CD14-positive monocyte (primary cell): ENCODE results near the gene EMID1. TPM values are rescaled to one million over a fixed set of nuclear protein-coding genes. Genes with fewer than 3 reads are reported as not detected.

Source experiments
- DNase-seq, 3 donors: peaks; one replicate each; pipeline ENCODE4 v3.0.0-alpha.2; 2011 to 2022
- H2AFZ ChIP-seq: 2 replicates; pipeline ENCODE4 v1.6.0; 2012; ENCODE audit warnings: mild to moderate bottlenecking, low read depth, low read length, inconsistent platforms; ENCODE audit not compliant: insufficient read depth, poor library complexity, severe bottlenecking
- H3K27ac ChIP-seq, 2 donors: 1 replicate in 1 of 2; 2 replicates in 1 of 2; pipeline ENCODE4 v1.5.1; 2012 to 2013; ENCODE audit warnings: low read length in 2 of 2, control low read depth in 1 of 2, inconsistent platforms in 1 of 2, low read depth in 1 of 2, mild to moderate bottlenecking in 1 of 2
- H3K27me3 ChIP-seq, 2 donors: one replicate each; pipeline versions ENCODE4 v1.6.0 to v1.6.1; 2011 to 2013; ENCODE audit warnings: low read length in 2 of 2; ENCODE audit not compliant: control insufficient read depth in 2 of 2, insufficient read depth in 2 of 2
- H3K36me3 ChIP-seq, 2 donors: replicated peaks in 1 of 2; 1 replicate in 1 of 2; 2 replicates in 1 of 2; pipeline versions ENCODE4 v1.5.1 to v1.6.1; 2012 to 2013; ENCODE audit warnings: low read length in 2 of 2, control low read depth in 1 of 2, inconsistent platforms in 1 of 2, mild to moderate bottlenecking in 1 of 2; ENCODE audit not compliant: insufficient read depth in 2 of 2, control insufficient read depth in 1 of 2
- H3K4me1 ChIP-seq, 2 donors: 1 replicate in 1 of 2; 2 replicates in 1 of 2; pipeline versions ENCODE4 v1.5.1 to v1.6.1; 2012 to 2013; ENCODE audit warnings: low read length in 2 of 2, control low read depth in 1 of 2, inconsistent platforms in 1 of 2, mild to moderate bottlenecking in 1 of 2, moderate library complexity in 1 of 2; ENCODE audit not compliant: insufficient read depth in 2 of 2, control insufficient read depth in 1 of 2
- H3K4me2 ChIP-seq: replicated peaks from 2 replicates; pipeline ENCODE3; 2012; ENCODE audit warnings: low read length, moderate library complexity, mild to moderate bottlenecking; ENCODE audit not compliant: poor library complexity, severe bottlenecking; ENCODE audit errors: extremely low read depth
- H3K4me3 ChIP-seq, 3 experiments: fragments of 200-600 bp in 1 of 3; sonication (generic) in 1 of 3; replicated peaks in 1 of 3; 1 replicate in 2 of 3; 2 replicates in 1 of 3; pipeline ENCODE4 v1.5.1; 2011 to 2013; ENCODE audit warnings: low read length in 3 of 3, mild to moderate bottlenecking in 3 of 3, control low read depth in 2 of 3, low read depth in 2 of 3, inconsistent platforms in 1 of 3, moderate library complexity in 1 of 3
- H3K79me2 ChIP-seq: 2 replicates; pipeline ENCODE4 v1.6.0; 2012; ENCODE audit warnings: mild to moderate bottlenecking, control low read depth, inconsistent platforms, low read length, moderate library complexity; ENCODE audit not compliant: insufficient read depth
- H3K9ac ChIP-seq: 2 replicates; pipeline ENCODE4 v1.6.0; 2017; ENCODE audit warnings: low read length, mild to moderate bottlenecking; ENCODE audit not compliant: insufficient read depth, poor library complexity, severe bottlenecking
- H3K9me3 ChIP-seq, 2 donors: replicated peaks in 1 of 2; 1 replicate in 1 of 2; 2 replicates in 1 of 2; pipeline versions ENCODE4 v1.5.1 to v1.6.1; 2012 to 2013; ENCODE audit warnings: low read length in 2 of 2, control low read depth in 1 of 2; ENCODE audit not compliant: control insufficient read depth in 1 of 2, insufficient read depth in 1 of 2
- H4K20me1 ChIP-seq: 2 replicates; pipeline ENCODE4 v1.6.0; 2012; ENCODE audit warnings: mild to moderate bottlenecking, low read length, control low read depth, moderate library complexity; ENCODE audit not compliant: insufficient read depth
- H3K27ac Mint-ChIP-seq, 7 donors: one replicate each; pipeline ENCODE4 v1.8.0; 2020; ENCODE audit warnings: mild to moderate bottlenecking in 7 of 7, mixed read lengths in 7 of 7, moderate library complexity in 6 of 7, inconsistent platforms in 2 of 7
- H3K27me3 Mint-ChIP-seq, 3 donors: one replicate each; pipeline ENCODE4 v1.8.0; 2021 to 2022; ENCODE audit warnings: low read depth in 3 of 3, mild to moderate bottlenecking in 3 of 3, mixed read lengths in 3 of 3, moderate library complexity in 3 of 3, inconsistent platforms in 1 of 3
- H3K36me3 Mint-ChIP-seq, 2 donors: one replicate each; pipeline ENCODE4 v1.8.0; 2020; ENCODE audit warnings: mixed read lengths in 2 of 2, inconsistent platforms in 1 of 2, mild to moderate bottlenecking in 1 of 2
- H3K4me1 Mint-ChIP-seq: one replicate; pipeline ENCODE4 v1.8.0; 2020; ENCODE audit warnings: mild to moderate bottlenecking, mixed read lengths
- H3K4me3 Mint-ChIP-seq, 2 donors: one replicate each; pipeline ENCODE4 v1.8.0; 2020; ENCODE audit warnings: mild to moderate bottlenecking in 2 of 2, mixed read lengths in 2 of 2, moderate library complexity in 1 of 2
- H3K9me3 Mint-ChIP-seq, 7 donors: one replicate each; pipeline ENCODE4 v1.8.0; 2020 to 2022; ENCODE audit warnings: mixed read lengths in 7 of 7, mild to moderate bottlenecking in 6 of 7, moderate library complexity in 6 of 7, inconsistent platforms in 2 of 7
- CTCF ChIP-seq: fragments of 200-600 bp; IDR thresholded peaks from one replicate; pipeline ENCODE4 v1.8.0; 2022; ENCODE audit warnings: antibody characterized with exemption, mild to moderate bottlenecking
- WGBS: methylation state at CpG from one replicate; pipeline ENCODE4 v1.1.5; 2013; ENCODE audit warnings: missing lambda C conversion rate; ENCODE audit not compliant: insufficient coverage; 5-methylcytosine and 5-hydroxymethylcytosine counted together
- intact Hi-C, 2 donors: fragments of 100-400 bp; cut with micrococcal nuclease; formaldehyde crosslinking; loops; one replicate each; pipeline versions ENCODE4 v1.15.0 to v1.15.1; 2023
- polyA plus RNA-seq, 3 donors: library from polyadenylated mRNA; depleted of rRNA in 1 of 3; unstranded in 2 of 3; stranded (reverse) in 1 of 3; fragments of 300-500 nt in 2 of 3; fragments of >200 nt in 1 of 3; fragmentation: Illumina TruSeq in 2 of 3; gene quantifications; 1 replicate in 2 of 3; 2 replicates in 1 of 3; pipeline ENCODE4 v1.2.3, GENCODE V29; 2012 to 2021

Gene EMID1
- polyA plus RNA-seq, 3 donors, result not detected

- Histone ChIP-seq H3K4me1 (peaks cover 33 to 41% of the 10 kb centered on the region in 2 donors), H4K20me1 (peaks cover 46% of the 10 kb centered on the region), H3K27me3 (no peaks in the 10 kb centered on the region), H3K36me3 (peaks cover 23 to 27% of the 10 kb centered on the region in 2 donors), H3K4me2 (peak within 1 kb of the TSS; percentile 91), H3K27ac (peak within 1 kb of the TSS; percentile 86 to 100), H2AFZ (peak within 1 kb of the TSS; percentile 88), H3K79me2 (peaks cover 60% of the 10 kb centered on the region), H3K9ac (peak within 1 kb of the TSS; percentile 99), H3K4me3 (peak within 1 kb of the TSS; percentile 68 to 86 (median 80)), H3K9me3 (no peaks in the 10 kb centered on the region)
- Mint-ChIP-seq H3K9me3 (no peaks in the 10 kb centered on the region), H3K27me3 (peaks cover 0 to 2% (median 0%) of the 10 kb centered on the region in 3 donors), H3K4me3 (peak within 1 kb of the TSS; percentile 93 to 98), H3K27ac (peak within 1 kb of the TSS; percentile 97 to 100 (median 100)), H3K4me1 (peaks cover 46% of the 10 kb centered on the region), H3K36me3 (peaks cover 22 to 25% of the 10 kb centered on the region in 2 donors)
- TF ChIP-seq CTCF, result no peak
- WGBS, result under 1% methylated on average over 49 of the region's 67 CpGs
- DNase-seq, result peak; percentile 97 to 98 (median 98)
- intact Hi-C loops, result loop anchor here (5.0 to 10.0 kb wide), 2 partner anchors 34 to 117 kb away; partner anchors contain the start of gene AP1B1 (in 1 of the 2)
These were observed 62.3 kb downstream of the EMID1 start, which contains the start of the genes EWSR1 and RHBDD3 for GRCh38 chr22:29267858-29268510. Gene EWSR1, plus strand, starts transcription at chr22:29268268. Its CDS starts 69 bp downstream, at chr22:29268337. Gene RHBDD3, minus strand, starts transcription at chr22:29267981. Its CDS starts 2,355 bp downstream, at chr22:29265626.

GRCh38 chr22:29268511-29269229 is 63.0 kb downstream of the EMID1 start:
- peaks cover 29 to 32% of the 10 kb centered on the region in 2 donors for H3K36me3 Mint-ChIP-seq
- DNase-seq, result peak; percentile 36 to 54 (median 42)
- no peak for TF ChIP-seq CTCF

More at GRCh38 chr22:29268511-29269229, 63.0 kb downstream of the EMID1 start:
- H4K20me1 ChIP-seq, result peaks cover 53% of the 10 kb centered on the region
- intact Hi-C loops, result loop anchor here (5.0 to 10.0 kb wide), 2 partner anchors 34 to 116 kb away; partner anchors contain the start of gene AP1B1 (in 1 of the 2)
- H3K27me3 Mint-ChIP-seq, result peaks cover 0 to 2% (median 0%) of the 10 kb centered on the region in 3 donors
- H3K36me3 ChIP-seq, result peaks cover 28 to 34% of the 10 kb centered on the region in 2 donors
- no peaks in the 10 kb centered on the region for H3K9me3 Mint-ChIP-seq
- no peaks in the 10 kb centered on the region for H3K9me3 ChIP-seq
- peak overlapping the region; percentile 97 to 100 (median 100) for H3K27ac Mint-ChIP-seq
- peak overlapping the region; percentile 99 for H3K9ac ChIP-seq
- peak overlapping the region; percentile 93 to 98 for H3K4me3 Mint-ChIP-seq
- H3K27me3 ChIP-seq, result no peaks in the 10 kb centered on the region
- H2AFZ ChIP-seq, result peak overlapping the region; percentile 88
- H3K4me2 ChIP-seq, result peak overlapping the region; percentile 91
- H3K27ac ChIP-seq, result peak overlapping the region; percentile 86 to 100
- H3K4me3 ChIP-seq, result peak overlapping the region; percentile 68 to 86 (median 80)
- WGBS, result under 1% methylated on average over 47 of the region's 51 CpGs
- H3K79me2 ChIP-seq, result peaks cover 67% of the 10 kb centered on the region
- peaks cover 46% of the 10 kb centered on the region for H3K4me1 Mint-ChIP-seq
- H3K4me1 ChIP-seq, result peaks cover 33 to 41% of the 10 kb centered on the region in 2 donors
